Ammon's horn (tissue), 1 donor: Measurements from ENCODE around the gene ARNT2.

Source experiments
- DNase-seq: peaks from one replicate; pipeline ENCODE4 v3.0.0-alpha.2; 2016; ENCODE audit warnings: low spot score

ARNT2 gene

DNA sequence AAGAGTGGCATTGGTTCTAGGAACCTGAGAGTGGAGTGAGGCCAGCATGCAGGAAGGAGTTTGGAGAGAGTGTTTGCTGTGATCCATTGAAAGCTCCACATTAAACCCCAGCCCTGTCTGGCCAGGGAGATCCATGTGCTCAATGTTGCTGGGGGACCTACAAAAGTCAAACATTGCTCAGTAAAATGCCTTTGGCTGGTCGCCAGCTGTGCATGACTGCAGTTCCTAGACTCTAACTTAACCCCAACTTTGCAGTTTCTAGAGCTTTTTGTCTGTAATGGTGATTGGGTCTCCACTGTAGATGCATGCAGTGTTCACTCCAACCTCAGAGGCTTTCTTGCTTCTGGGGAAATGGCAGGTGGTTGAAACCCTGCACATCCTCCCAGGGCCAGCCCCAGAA lies 191.2 kb downstream of the ARNT2 start:
- DNase-seq: no peak

GRCh38 chr15:80596521-80596976 lies 192.4 kb downstream of the ARNT2 start:
- DNase-seq: no peak

GRCh38 chr15:80597076-80597475 lies 192.9 kb downstream of the ARNT2 start:
- DNase-seq: no peak

DNA sequence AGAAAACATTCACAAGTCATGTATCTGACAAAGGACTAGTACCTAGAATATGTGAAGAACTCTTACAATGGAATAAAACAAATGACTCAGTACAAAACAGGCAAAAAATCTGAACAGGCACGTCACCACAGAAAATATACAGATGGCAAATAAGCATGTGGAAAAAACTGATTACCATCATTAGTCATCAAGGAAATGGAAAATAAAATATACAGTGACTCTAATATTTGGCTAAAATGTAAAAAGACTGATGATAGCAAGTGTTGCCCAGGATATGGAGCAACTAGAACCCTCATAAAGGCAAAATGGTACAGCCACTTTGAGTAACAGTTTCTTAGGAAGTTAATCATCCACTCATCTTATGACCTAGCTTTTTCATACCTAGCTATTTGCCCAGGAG lies 195.2 kb downstream of the ARNT2 start:
- no peak for DNase-seq

DNA sequence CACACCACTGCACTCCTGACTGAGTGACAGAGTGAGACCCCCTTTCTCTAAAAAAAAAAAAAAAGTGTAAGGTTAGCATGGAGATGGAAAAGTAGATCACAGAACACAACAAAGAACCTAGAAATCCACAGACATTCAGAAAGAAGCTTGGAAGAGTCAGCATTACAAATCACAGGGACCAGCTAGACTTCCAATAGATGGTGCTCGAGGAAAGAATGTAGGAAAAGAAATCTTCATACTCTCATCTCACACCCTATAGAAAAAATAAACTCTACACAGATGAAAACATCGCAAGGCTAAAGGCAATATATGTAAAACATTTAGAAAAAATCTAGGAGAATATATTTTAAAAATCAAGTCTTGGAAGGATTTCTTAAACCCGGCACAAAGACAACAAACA lies 196.4 kb downstream of the ARNT2 start:
- DNase-seq: no peak

DNA sequence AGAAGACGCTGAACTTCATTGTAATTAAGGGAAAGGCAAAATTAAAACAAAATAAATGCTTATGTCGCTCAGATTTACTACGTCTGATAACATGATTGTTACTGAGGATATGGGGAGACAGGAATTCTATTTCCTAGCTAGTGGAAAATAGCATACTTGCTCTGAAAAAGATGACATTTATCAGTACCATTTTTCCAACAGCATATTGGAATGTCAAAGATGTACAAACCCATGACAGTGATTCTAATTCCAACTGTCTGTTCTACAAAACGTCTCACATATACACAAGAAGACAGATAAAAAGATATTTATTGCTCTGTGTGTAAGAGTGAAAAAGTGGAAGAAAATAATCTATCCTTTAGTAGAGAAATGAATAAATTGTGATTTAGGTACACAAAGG lies 197.1 kb downstream of the ARNT2 start:
- DNase-seq: no peak

- DNase-seq: no peak
These were observed 200.7 kb downstream of the ARNT2 start for GRCh38 chr15:80604583-80605575.

DNA sequence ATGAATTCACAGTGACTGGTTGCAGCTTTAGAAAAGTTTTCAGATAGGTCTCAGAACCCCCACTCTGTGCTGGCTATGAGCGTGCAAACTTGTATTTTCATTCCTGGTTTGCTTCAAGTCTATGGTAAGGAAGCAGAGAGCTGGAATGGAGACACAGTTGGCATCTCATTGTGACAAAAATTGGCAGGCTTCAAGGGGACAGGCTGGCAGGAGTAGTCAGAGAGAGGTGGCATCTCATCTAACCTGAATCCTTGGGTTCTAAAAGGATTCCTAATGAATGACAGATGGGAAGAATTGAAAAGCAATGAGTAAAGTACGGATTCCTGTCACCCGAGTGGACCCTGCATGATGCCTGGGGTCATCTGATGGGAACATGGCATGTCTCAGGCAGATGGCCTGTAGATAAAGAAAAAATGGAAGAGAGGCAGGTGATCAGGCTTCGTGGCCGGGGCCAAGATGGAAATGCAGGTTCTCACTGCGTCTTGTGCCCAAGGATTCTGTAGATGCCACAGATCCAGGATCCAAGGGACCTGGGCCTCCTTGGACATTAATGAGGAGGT lies 201.5 kb downstream of the ARNT2 start:
- DNase-seq: no peak

- DNase-seq: no peak
These were observed 202.4 kb downstream of the ARNT2 start for GRCh38 chr15:80606511-80607071.

DNA sequence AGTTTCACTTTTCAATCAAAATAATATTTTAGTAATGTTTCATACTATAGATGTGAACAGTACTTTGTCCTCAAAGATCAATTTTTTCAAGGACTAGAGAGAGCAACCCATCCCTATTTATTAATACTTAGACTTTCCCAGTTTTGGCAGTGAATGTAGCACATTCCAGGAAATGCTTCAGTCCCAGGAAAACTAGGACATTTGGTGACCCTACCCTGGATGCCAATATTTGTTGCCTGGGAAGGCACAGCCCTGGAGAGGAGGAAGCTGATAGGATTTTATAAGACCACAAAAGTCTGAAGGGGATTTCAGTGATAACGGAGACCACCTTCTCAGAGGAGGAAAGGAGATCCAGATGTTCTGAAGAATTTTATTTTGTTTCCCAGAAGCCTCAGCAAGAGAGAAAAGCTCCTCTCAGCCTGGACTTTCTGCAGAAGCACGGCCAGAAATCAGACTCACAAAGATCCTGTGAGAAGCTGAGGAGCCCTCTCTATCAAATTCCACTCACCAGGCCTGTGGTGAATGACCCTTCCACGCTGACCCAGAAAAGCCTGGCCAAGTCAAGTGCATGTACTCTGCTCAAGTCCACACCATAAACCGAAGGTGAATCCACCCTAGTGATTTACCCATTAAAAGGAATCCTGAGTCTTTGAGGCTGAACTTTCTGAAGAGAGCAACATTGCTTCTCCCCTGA lies 203.3 kb downstream of the ARNT2 start:
- no peak for DNase-seq

- no peak for DNase-seq
These were observed 204.5 kb downstream of the ARNT2 start for GRCh38 chr15:80608688-80609087.

DNA sequence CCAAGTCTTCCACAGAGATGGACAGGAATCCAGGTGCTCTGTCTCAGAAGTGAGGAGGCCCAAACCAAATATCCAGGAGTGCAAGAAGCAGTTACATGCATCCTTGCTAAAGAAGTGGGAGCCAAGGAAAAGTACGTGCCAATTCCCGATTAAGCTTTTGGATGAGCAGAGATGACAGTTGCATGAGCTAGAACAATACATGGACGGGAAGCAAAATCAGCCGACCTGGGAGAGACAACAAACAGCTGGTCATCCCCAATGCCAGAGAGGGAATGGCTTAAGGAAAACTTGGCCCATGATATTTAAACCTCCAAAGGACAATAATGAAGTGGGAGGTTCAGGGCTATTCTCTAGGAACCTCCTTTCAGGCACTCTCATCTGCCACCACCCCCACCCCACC lies 204.9 kb downstream of the ARNT2 start:
- no peak for DNase-seq

- no peak for DNase-seq
These were observed 205.3 kb downstream of the ARNT2 start for GRCh38 chr15:80609512-80609946.

DNA sequence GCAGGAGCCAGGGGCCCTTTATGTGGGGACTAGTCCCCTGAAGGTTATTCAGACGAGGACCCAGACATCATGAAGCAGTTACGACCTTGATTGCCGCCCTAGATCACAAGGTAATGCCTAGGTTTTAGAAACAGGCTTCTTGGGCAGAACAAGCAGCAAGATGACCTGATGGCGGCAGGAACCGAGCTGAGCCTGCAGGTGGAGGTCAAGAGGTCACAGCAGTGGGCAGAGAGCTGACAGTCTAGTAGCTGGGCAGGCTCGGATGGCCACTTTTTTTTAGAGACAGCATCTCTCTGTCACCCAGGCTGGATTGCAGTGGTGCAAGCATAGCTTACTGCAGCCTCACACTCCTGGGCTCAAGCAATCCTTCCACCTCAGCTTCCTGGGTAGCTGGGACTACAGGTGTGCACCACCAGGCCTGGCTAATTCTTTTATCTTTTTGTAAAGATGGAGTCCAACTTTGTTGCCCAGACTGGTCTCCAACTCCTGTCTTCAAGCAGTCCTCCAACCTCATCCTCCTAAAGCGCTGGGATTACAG lies 207.4 kb downstream of the ARNT2 start:
- no peak for DNase-seq

DNA sequence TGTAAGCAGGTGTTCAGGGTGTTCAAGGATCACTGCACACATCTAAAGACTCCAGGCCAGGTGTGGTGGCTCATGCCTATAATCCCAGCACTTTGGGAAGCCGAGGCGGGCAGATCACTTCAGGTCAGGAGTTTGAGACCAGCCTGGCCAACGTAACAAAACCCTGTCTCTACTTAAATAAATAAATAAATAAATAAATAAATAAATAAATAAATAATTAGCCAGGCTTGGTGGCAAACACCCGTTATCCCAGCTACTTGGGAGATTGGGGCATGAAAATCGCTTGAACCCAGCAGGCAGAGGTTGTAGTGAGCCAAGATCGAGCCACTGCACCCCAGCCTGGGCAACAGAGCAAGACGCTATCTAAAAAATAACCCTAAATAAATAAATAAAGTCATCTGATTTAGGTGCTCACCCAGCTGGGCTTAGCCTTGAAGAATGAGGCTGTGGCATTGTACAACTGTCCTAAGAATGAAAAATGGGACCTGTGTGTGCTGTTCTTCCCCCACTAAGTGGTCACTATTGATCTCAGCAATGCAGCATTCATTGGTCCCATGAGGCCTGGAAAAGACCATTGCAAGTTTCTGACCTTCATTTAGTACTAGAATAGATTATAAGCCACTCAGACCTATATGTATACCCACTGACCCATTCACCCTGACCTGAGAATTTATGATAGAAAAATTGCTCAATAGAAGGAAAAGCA lies 208.1 kb downstream of the ARNT2 start:
- no peak for DNase-seq

DNA sequence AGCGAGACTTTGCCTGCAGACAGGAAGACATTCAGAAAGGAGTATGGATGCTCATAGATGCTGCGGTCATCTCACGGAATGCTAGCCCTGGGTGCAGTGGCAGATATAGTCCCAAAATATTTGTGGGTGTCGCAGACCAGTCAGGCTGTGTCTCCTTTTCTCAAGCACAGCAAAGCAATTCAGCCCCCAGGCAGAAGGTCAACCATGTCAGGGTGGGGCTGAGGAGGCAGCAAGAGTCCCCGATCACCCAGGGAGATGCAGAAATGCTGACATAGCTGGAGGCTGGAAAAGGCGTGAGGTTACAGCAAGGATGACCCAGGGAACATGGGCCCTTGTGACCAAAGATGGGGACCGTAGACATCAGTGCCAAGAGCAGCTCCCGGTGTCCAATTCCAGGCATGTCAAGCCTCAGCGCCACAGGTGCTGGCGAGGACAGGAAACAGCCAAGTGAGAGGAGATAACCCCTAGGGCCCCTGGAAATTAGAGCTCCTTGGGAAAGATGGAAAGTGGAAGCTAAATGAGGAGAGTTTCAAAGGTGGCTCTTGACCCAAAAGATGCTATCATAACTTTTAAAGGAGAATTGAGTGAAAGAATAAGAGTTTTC lies 209.7 kb downstream of the ARNT2 start:
- DNase-seq: no peak

DNA sequence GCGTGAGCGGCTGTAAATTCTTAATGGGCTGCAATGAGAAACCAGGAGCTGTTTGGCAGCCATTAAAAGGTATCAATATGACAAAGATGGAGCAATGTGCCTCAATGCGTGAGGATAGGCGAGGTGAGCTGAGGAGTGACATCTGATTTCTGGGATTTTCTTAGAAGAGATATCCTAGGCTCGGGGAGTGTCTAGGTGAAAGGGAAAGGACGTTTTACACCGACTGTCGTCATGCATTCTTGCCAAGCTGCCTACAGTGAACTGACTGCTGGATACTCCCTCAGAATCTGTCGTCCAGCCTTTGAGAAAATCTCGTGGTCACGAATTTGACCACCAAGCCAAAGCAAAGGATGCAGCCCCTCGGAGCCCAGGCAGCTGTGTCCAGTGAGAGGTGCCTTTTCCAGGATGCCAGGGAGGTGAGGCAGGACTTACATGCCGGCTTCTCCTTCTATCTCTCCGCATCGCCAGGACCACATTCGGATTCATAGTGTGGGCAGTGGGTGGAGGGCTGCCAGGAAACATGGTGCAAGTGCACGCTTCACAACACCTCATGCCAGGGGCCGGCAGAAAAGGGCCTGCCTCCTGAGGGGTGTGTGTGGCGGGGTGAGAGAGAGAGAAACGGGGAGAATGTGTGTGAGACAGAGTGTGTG lies 210.7 kb downstream of the ARNT2 start:
- DNase-seq: no peak

DNA sequence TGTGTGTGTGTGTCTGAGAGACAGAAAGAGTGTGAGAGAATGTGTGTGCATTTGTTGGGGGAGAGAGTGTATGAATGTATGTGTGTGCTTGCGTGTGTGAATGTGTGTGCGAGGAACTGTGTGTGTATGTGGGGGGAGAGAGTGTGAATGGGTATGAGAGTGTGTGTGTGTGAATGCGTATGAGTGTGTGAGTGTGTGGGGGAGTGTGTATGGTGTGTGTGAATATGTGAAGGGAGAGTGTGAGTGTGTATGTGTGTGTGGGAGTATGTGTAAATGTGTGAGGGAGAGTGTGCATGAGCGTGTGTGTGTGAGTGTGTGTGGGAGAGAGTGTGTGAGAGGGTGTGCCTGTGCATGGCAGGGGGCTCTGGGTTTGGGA lies 211.2 kb downstream of the ARNT2 start:
- no peak for DNase-seq

GRCh38 chr15:80615783-80616391 lies 211.7 kb downstream of the ARNT2 start:
- DNase-seq: no peak
